Measurements from ENCODE around the gene OLR1.

Gene OLR1

GRCh38 chr12:10153271-10154144 is 18.4 kb downstream of the OLR1 start:
- Mint-ChIP-seq H3K9me3 (no peaks in the 10 kb centered on the region), H3K36me3 (ENCODE audit: low read depth) (no peaks in the 10 kb centered on the region), H3K27ac (peak overlapping the region; percentile 42 to 89 (median 80)), H3K4me3 (peak overlapping the region; percentile 85 to 93 (median 92)), H3K4me1 (peaks cover 5% of the 10 kb centered on the region), H3K27me3 (ENCODE audit: low read depth) (no peaks in the 10 kb centered on the region)
- peak; percentile 85 to 90 (median 89) for TF ChIP-seq CTCF (IDR thresholded peaks at IDR 0.05; ENCODE audit: unreplicated experiment in 3 of 3)

- H3K27ac Mint-ChIP-seq, result no peak overlapping the region
- H3K9me3 Mint-ChIP-seq, result no peaks in the 10 kb centered on the region
- H3K36me3 Mint-ChIP-seq (ENCODE audit: low read depth), result no peaks in the 10 kb centered on the region
- H3K27me3 Mint-ChIP-seq (ENCODE audit: low read depth), result no peaks in the 10 kb centered on the region
- H3K4me3 Mint-ChIP-seq, result no peak overlapping the region
- H3K4me1 Mint-ChIP-seq, result peaks cover 5% of the 10 kb centered on the region
- TF ChIP-seq CTCF (IDR thresholded peaks at IDR 0.05; ENCODE audit: unreplicated experiment in 3 of 3), result no peak
These were observed 20.3 kb downstream of the OLR1 start for GRCh38 chr12:10151621-10152020.

- no peak for TF ChIP-seq CTCF (IDR thresholded peaks at IDR 0.05; ENCODE audit: unreplicated experiment in 3 of 3)
- no peaks in the 10 kb centered on the region for H3K9me3 Mint-ChIP-seq
- H3K27ac Mint-ChIP-seq, result no peak overlapping the region
- H3K27me3 Mint-ChIP-seq (ENCODE audit: low read depth), result peaks cover 3% of the 10 kb centered on the region
- H3K4me1 Mint-ChIP-seq, result peaks cover under 1% of the 10 kb centered on the region
- H3K36me3 Mint-ChIP-seq (ENCODE audit: low read depth), result no peaks in the 10 kb centered on the region
- H3K4me3 Mint-ChIP-seq, result no peak overlapping the region
These were observed 24.1 kb downstream of the OLR1 start for GRCh38 chr12:10147714-10148403.

- no peak for TF ChIP-seq CTCF (IDR thresholded peaks at IDR 0.05; ENCODE audit: unreplicated experiment in 3 of 3)
- H3K4me3 Mint-ChIP-seq, result no peak overlapping the region
- no peaks in the 10 kb centered on the region for H3K4me1 Mint-ChIP-seq
- no peak overlapping the region for H3K27ac Mint-ChIP-seq
- no peaks in the 10 kb centered on the region for H3K9me3 Mint-ChIP-seq
- no peaks in the 10 kb centered on the region for H3K36me3 Mint-ChIP-seq (ENCODE audit: low read depth)
- peaks cover 3% of the 10 kb centered on the region for H3K27me3 Mint-ChIP-seq (ENCODE audit: low read depth)
These were observed 28.8 kb downstream of the OLR1 start for GRCh38 chr12:10142976-10143589.

GRCh38 chr12:10140001-10140400 is 31.9 kb downstream of the OLR1 start:
- Mint-ChIP-seq H3K4me3 (no peak overlapping the region), H3K27me3 (ENCODE audit: low read depth) (peaks cover 3% of the 10 kb centered on the region), H3K27ac (peak overlapping the region in 1 of 3 experiments; percentile 36), H3K9me3 (no peaks in the 10 kb centered on the region), H3K4me1 (no peaks in the 10 kb centered on the region), H3K36me3 (ENCODE audit: low read depth) (no peaks in the 10 kb centered on the region)
- peak; percentile 60 to 73 (median 69) for TF ChIP-seq CTCF (IDR thresholded peaks at IDR 0.05; ENCODE audit: unreplicated experiment in 3 of 3)

Data from nephron (organoid).